A673 (cell line): ENCODE data around the gene ANKRD66.

Source experiments
- CTCF ChIP-seq: fragments of 300-800, 200-600 bp; sonication (generic); conservative IDR thresholded peaks from 2 replicates; pipeline ENCODE4 v1.5.1; 2017; ENCODE audit warnings: low read depth, mild to moderate bottlenecking, antibody characterized with exemption, low read length, moderate library complexity, mixed read lengths
- EZH2 ChIP-seq: fragments of 200-600 bp; sonication (generic); IDR thresholded peaks from 2 replicates; pipeline ENCODE4 v1.6.1; 2017; ENCODE audit warnings: borderline replicate concordance, low read depth, mild to moderate bottlenecking, mixed read lengths, antibody characterized with exemption, low read length; ENCODE audit not compliant: poor library complexity, severe bottlenecking

- no peak for TF ChIP-seq CTCF
- no peak for TF ChIP-seq EZH2
These were observed 40.3 kb upstream of the ANKRD66 start for GRCh38 chr6:46706464-46706863.
